GM12874 (cell line): ENCODE measurements around the gene GATB.

ENCODE experiments used
- CTCF ChIP-seq: IDR thresholded peaks from 2 replicates; pipeline ENCODE4 v1.5.1; 2011; ENCODE audit warnings: low read depth, mild to moderate bottlenecking, control low read depth, low read length, moderate library complexity; ENCODE audit not compliant: insufficient read depth

The GATB gene

GRCh38 chr4:151688003-151688784 lies 72.6 kb downstream of the GATB start:
- TF ChIP-seq CTCF: no peak

- TF ChIP-seq CTCF: no peak
Observed at GRCh38 chr4:151687021-151687640, 73.7 kb downstream of the GATB start.

- TF ChIP-seq CTCF: no peak
Observed at GRCh38 chr4:151685303-151685702, 75.5 kb downstream of the GATB start.

GRCh38 chr4:151681085-151681484 lies 79.7 kb downstream of the GATB start:
- no peak for TF ChIP-seq CTCF

- TF ChIP-seq CTCF: no peak
Observed at GRCh38 chr4:151679231-151679630, 81.6 kb downstream of the GATB start.

- no peak for TF ChIP-seq CTCF
Observed at GRCh38 chr4:151678048-151678872, 82.5 kb downstream of the GATB start.

- no peak for TF ChIP-seq CTCF
Observed at GRCh38 chr4:151677193-151677592, 83.6 kb downstream of the GATB start.
